ENCODE data around the gene JAKMIP2. TPM values are rescaled to one million over a fixed set of nuclear protein-coding genes. Genes with fewer than 3 reads are reported as not detected.
"Not testable (repeated sequence)": the region's sequence is repeated elsewhere in the genome, so short reads cannot be mapped to it uniquely, and the experiment has no call there.

The JAKMIP2 gene
- 1.3 TPM for polyA plus RNA-seq (ENCODE audit: insufficient read length)

DNA sequence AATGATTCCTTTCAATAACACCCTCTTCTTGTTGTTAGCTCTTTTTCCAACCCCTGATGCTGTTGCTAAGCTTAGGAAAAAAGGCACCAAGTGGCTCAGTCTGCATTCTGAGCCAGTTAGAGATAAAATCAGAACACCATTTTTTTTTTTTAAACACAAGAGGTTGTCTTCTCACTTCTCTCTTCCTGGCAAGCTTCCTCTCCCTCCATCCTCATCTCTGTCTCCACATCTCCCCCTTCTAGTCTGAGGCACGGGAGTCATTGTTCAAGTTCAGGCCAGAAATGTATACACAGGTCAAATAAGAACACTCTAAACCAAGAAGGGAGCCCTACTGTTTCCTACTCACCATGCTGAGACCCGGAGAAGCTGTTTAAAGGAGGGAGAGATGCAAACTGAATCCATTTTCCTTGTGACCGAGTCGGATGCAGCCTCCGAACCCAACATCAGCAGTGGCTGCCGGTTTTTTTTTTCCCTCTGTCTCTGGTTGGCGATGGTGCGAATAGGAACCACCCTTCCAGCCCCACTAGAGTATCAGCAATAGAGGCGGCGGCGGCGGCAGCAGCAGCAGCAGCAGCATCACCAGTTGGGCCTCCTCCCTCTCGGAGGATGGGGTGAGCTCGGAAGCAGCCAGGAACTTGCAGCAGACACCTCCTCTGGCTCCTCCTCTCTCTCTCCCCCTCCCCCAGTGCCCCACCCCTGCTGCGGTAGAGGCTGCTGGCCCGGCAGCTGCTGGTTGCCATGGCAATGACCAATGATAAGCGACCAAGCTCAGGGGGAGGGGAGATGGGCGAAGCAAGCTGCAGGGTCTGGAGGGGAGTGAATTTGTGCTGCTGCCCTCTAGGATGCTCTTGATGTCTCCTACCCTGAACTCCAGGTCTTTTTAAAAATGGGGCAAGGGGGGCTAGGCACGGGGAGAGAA is at the start of gene JAKMIP2:
TSS of gene JAKMIP2 (minus strand) at position 619 of the 919 bp plus-strand sequence. CDS start 110,922 bp downstream, outside the sequence.
- peak; percentile 81 for DNase-seq

DNA sequence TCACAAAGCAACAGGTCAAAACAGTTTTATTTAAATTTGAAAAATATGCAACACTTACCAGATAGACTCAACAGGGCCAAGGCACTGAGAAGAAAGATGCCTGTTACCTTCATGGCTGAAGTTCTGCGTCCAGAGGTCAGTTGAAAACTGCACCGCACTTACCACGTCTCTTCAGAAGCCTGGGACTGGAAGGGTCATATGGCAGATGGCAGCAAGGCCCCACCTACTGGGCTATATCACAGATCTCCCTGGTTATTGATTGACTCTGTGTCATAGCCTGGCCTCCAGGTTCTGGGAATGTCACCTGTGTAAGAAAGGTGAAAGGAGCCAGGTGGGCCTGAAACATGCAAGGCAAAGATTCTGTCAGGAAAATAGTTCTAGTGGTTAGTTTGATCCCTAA is 48.9 kb upstream of the JAKMIP2 start, which contains the start of gene SPINK1:
TSS of gene SPINK1 (minus strand) at position 207 of the 400 bp plus-strand sequence. CDS start at position 113, 94 bp downstream.
- DNase-seq: no peak

DNA sequence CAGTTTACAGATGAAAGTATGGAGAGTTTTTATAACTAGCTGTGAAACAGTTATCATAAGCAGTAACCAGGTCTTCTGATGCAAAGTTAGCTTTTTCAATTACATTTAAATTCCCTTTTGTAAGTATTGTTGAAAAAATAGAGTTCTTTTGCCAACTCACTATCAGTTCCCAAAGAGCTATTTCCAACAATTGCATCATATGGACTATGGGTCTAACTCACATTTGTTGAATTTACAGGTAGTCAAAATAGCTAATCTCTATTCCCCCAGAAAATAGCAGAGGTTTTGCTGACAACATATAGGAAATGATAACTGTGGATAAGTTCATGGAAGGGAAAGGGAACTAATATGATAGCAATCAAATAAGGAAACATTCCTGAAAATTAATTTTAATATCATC is 47.5 kb upstream of the JAKMIP2 start:
- DNase-seq: no peak

DNA sequence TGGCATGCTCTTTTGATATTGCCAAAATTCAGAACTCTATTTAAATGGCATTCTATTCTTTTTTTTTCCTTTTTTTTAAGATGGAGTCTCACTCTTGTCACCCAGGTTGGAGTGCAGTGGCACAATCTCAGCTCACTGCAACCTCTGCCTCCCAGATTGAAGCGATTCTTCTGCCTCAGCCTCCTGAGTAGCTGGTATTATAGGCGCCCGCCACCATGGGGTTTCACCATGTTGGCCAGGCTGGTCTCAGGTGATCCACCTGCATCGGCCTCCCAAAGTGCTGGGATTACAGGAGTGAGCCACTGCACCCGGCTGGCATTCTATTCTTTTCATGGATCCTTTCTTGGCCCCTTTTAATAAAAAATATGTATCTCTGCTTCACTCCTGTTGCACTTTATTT is 44.5 kb upstream of the JAKMIP2 start:
- not testable (repeated sequence) for DNase-seq

DNA sequence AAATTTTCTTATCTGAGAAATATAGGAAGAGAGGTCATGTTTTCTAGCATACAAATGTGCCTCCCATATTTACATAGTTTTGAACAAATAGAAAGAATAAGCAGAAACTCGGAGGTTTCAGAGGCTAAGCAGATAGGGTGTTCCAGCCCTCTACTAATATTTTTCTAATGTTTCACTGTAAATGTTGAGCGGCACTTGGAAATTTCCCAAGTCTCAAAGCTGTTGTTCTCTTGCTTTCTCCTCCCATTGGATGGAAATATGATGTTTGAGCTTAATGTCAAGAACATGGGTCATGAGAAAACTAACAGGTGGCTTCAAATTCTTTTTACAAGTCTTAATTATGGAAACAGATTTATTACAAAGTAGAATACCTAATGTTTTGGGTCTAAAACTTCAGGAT is 43.8 kb upstream of the JAKMIP2 start:
- no peak for DNase-seq

DNA sequence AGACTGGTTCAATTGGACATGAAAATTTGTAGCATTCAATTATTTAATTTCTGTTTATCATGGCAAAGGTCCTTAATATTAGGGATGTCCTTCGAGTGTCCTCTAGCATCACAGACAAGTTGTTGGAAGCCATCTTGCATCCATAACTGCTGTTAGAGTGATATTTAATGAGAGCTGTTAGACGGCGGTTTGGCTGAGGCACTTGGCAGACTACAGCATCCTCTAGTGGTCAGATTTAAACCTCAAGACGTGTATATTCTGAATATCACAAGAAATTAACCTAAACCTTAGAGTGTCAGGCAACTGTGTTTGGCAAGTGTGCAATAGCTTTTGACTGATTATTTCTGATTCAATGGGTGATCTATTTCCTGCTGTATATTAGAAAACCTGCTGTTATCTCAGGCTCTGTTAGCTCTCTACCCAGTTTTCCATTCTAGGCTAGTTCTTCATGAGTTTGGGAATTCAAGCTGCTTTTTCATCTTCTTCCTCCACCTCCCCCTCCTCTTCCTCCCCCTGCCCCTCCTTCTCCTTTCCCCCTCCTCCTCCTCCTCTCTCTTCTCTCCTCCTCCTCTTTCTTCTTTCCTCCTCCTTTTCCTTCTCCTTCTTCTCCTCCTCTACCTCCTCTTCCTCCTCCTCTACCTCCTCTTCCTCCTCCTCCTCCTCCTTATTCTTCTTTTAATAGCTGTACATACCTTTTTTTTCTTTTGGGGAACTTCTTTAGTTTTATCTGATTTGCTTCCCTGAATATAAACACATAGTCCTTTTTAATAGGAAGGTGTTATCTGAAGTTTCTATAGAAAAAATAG is 40.4 kb upstream of the JAKMIP2 start:
- DNase-seq: peak; percentile 50

DNA sequence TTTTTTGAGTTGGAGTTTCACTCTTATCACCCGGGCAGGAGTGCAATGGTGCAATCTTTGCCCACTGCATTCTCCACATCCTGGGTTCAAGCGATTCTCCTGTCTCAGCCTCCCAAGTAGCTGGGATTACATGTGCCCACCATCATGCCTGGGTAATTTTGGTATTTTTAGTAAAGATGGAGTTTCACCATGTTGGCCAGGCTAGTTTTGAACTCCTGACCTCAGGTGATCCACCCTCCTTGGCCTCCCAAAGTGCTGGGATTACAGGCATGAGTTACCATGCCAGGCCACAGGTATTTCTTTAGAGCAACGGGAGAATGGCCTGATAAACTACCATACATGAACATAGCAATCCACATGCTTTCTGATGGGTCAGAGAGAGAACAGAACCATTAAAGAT is 39.7 kb upstream of the JAKMIP2 start:
- not testable (repeated sequence) for DNase-seq

DNA sequence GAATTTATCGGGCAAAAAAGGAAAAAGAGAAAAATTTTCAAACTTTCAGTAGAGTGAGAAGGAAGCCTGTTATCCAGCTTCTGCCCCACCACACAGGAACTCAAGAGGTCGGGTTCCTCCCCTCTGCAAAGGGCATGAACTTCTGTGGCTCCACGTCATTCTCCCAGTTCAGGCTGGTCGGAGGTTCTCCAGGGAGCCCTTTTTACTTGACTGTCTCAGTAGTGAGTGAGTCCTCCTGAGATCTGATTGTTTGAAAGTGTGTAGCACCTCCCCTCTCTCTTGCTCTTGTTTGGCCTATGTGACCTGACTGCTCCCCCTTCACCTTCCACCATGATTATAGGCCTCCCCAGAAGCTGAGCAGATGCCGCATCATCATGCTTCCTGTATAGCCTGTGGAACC is 39.2 kb upstream of the JAKMIP2 start:
- no peak for DNase-seq

DNA sequence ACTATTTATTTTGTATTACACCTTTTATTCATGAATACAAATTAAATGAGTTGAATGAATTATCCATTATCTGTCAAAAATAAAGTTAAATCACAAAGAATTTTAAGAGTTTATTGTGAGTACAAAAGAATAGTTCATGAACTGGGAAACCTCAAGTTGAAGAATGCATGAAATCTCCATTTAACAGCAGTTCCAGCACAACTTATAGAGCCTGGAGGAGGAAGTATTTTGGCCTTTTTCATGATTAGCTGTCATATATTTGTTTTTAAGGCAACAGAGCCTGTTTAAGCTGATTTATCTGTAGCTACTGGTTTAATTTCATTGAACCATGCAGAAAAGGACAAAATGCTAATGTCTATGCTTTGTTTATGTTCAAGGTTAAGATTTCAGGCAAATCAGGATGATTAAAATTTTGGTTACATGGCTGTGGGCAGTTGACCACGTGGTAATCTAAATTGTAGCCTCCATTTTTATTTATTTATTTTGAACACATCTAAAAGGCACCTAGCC is 36.8 kb upstream of the JAKMIP2 start:
- DNase-seq: no peak

DNA sequence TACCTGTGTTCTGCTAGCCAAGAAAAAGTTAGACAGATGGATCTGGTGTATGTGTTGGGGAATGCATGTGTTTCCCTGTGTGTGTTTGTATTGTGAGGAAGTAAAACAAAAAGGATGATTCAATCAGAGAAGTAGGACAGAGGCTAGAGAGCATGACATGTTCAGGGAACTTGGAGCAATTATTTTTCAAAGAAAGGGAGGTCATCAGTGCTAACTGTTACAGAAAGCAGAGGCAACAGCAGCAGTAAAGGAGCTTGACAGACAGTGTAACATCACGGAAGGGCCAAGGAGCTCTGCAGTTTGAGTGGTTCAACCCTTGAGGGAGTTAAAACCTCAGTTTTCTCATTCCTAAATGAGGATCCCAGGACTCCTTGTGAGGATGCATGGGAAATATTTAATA is 35.8 kb upstream of the JAKMIP2 start:
- DNase-seq: no peak

DNA sequence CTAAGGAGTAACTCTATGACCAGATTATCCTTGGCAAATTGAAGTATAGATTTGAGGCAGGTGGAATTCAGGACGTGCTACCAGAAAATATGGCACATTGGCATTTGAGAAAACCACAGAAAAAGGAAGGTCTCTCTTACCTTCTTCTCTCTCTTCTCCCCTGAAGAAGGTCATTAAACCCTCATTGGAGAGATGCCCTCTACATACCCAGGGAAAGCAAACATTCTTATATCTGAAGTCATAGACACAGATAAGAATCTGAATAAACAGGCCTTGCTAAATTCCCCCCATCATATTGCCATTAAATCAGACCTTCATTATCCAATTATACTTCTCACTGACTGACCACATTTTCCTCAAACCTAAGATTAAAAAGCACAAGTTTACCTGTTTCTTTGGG is 31.2 kb upstream of the JAKMIP2 start:
- no peak for DNase-seq

DNA sequence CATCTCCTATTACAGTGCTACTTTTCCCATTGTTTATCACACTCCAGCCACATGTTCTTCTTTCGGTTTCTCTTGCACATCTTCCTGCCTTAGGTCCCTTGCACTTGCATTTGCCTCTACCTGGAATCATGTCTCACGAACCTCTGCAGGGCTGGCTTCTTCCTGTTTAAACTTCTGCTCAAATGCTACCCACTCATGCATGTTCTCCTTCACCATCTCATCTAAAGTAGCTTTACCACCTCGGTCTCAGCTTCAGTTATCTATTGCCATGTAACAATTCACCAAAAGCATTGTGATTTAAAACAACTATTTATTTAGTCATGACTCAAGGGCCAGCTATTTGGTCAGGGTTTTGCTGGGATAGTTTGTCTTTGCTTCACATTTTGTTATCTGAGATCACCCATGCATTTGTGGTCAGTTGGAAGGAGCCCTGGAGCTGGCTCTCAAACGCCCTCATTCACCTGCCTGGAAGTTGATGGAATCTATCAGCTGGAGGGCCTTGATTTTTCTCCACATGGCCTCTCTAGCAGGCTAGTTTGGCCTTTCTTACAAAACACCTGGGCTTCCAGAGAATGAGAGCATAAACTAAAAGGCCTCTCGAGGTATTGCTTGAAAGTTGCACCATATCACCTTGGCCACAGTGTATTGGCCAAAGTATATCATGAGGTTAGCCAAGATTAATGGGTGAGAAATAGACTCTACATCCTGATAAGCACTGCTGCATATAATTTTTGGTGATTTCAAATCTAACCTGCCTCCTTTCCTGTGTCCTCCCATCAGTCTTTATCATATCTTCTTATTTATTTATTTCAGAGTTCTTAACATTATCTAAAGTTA is 27.5 kb upstream of the JAKMIP2 start:
- DNase-seq: no peak

DNA sequence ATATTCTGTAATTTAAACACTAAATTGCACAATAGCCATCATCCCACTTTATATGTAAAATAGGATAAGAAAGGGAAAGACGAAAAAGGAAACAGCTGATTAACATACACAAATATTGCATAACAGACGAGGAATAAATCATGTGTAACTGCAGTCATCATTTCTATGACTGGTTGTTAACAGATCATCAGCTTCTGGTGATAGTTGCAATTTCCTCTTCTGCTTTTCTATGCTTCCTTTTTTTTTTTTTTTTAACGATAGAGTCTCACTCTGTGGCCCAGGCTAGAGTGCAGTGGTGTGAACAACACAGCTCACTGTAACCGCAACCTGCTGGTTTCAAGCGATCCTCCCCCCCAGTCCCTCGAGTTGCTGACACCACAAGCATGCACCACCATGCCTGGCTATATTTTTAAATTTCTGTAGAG is 22.5 kb upstream of the JAKMIP2 start:
- DNase-seq: no peak

DNA sequence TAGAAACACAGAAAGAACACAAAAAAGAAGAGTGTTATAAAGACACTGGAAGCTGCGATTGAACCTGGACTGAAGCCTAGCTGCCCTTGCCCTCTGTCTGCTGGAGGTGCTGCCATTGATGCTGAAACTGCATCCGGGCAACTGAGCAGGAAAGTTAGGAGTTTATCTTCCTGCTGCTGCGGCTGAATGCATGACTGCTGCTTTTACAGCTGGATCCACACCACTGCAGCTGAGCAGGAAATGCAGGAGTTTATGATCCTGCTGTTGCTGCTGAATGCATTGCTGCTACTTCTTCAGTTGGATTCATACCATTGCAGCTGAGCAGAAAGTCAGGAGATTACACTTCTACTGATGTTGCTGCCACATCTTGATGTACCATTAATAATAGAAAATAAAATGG is 21.8 kb upstream of the JAKMIP2 start:
- DNase-seq: no peak

DNA sequence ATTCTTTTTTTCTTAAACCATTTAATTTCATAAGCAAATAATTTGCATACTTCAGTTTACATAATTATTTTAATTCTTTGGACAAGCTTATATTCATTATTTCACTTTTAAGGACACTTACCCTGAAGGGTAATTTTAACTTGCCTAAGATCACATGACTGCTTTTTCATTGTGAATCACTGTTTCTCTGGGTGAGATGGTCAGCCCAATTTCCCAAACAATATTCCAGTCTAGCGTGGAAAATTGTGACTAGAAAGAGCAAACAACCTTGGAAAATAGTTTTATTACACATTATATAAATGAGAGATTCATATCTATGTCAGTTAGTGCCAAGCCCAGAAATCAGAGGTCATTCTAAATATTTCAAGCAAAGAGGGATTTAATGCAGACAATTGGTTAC is 21.4 kb upstream of the JAKMIP2 start:
- DNase-seq: no peak

DNA sequence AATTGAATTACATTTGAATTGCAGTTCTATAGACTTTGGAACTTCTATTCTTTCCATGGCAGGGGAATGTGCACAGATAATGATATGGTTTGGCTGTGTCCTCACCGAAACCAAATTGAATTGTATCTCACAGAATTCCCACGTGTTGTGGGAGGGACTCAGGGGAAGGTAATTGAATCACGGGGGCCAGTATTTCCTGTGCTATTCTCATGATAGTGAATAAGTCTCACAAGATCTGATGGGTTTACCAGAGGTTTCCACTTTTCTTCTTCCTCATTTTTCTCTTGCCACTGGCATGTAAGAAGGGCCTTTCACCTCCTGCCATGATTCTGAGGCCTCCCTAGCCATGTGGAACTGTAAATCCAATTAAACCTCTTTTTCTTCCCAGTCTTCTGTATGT is 20.6 kb upstream of the JAKMIP2 start:
- DNase-seq: not testable (repeated sequence)

DNA sequence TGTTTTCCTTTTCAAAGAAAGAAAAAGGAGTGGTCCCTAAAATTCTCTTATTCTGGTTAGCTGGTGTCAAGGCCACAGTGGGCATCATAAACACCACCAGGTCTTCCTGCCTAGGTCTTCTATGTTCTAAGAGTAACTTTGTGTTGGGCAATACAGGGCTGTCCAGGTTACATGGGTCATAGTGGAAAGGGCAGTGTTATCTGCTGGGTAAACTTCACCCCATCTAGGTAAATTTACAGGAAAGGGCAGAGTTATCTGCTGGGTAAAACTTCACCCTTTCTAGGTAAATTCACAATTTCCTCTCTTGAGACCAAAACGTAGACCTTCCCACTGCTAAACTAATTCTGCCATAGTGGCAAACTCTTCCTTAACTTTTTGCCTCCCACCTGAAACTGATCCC is 18.9 kb upstream of the JAKMIP2 start:
- no peak for DNase-seq

DNA sequence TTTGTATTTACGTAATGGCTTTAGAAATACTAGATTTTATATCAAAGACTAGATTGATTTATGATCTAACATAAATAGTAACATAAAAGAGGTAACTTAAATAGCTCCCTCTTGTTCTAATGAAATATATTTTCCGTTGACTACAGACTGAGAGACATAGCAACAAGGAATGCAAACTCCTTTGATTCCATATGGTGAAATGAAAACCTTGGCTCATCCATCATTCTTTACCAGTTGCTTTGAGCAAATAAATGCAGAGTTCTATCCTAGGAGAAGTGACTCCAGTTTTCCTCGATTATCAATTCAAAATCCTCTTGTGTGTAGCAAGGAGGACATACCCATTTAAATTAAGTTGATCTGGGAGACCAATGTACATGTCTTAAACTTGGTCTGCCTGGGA is 18.0 kb upstream of the JAKMIP2 start:
- no peak for DNase-seq

DNA sequence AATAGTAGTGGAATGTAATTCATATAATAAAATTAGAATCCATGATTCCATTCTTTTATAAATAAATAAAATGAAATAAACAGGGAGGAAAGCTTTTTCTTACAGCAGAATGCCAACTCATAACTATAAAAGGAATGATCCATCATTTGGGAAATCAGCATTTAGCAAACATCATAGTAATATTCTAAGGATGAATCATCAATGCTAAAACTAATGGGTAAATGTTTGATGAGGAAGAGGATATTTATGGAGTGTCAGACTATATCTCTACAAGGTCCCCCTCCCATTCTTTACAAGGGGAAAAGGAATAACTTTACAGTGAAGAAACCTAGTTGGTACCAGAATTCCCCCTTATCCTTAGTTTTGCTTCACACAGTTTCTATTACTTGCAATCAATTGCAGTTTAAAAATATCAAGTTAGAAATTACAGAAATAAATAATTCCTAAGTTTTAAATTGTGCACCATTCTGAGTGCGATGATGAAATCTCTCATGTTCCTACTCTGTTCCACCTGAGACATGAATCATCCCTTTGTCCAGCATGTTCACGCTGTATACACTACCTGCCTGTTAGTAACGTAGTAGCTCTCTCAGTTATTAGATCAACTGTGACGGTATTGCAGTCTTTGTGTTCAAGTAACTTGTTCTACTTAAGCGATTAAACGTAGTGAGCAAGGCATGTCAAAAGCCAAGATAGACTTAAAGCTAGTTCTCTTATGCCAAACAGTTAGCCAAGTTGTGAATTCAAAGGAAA is 14.2 kb upstream of the JAKMIP2 start:
- no peak for DNase-seq

DNA sequence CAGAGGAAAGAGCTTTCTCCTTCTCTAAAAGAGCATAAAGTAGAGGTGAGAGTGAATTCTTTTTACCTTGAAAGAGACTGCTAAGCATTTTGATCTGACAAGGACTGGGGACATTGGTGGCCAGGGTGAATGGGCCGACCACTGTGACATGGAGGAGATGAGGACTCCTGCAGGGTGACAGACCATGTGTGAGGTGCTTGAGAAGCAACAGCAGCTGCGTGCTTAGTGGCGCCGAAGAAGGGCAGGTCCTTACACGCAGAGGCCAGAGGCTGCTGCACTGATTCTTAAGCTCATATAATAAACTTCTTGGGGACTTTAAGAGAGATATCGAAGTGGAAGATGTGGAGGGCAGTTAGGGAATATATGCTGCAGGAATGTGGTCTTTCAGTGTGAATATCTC is 8.7 kb upstream of the JAKMIP2 start:
- no peak for DNase-seq

DNA sequence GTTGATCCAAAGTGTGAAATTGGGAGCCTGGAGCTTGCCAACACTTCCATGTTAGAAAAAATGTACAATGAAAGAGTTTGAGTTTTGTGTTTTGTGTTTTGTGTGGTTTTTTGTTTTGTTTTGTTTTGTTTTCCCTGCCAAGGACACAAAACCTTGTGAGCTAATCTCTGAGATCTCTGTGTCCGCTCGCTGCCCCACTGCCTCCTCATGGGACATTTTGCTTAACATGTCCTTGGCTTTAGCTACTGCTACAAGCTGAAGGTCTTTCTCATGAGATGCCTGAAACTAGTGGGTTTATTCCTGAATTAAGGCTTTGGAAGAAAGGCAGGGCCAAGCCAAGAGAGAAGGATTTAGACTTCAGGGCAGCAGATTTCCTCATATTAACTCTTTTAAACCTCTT is 7.3 kb upstream of the JAKMIP2 start:
- no peak for DNase-seq

DNA sequence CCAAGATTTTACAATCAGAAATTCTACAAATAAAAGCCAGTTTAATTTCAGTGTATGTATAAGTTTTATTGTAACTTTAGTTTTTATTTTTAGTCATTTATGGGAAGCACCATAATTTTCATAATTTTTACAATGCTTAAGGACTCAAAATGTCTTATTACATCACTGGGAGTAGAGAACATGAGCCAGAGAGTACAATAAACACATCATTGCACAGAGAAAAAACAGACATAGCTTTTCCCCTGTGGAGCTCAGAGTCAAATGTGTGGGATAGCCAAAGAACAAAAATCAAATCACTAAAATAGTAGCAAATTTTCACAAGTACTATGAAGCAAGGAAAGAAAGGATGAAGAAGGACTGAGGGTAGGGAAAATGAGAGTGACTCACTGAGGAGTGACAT is 5.5 kb upstream of the JAKMIP2 start:
- no peak for DNase-seq
